ENCODE data around the gene ISG15.

Gene ISG15

GRCh38 chr1:1058921-1059493 is 45.7 kb downstream of the ISG15 start:
- no peak overlapping the region for H3K27ac ChIP-seq (ENCODE audit: low read depth, low read length)
- H3K27me3 ChIP-seq (ENCODE audit: control insufficient read depth, insufficient read depth, low read length): peaks cover 72% of the 10 kb centered on the region
- peak overlapping the region; percentile 50 for H3K9ac ChIP-seq (ENCODE audit: low read length)
- peaks cover 27% of the 10 kb centered on the region for H3K4me1 ChIP-seq (ENCODE audit: control insufficient read depth, insufficient read depth, low read length)
- peak overlapping the region; percentile 69 for H3K4me3 ChIP-seq (ENCODE audit: low read depth, low read length)
- peaks cover 19% of the 10 kb centered on the region for H3K36me3 ChIP-seq (ENCODE audit: control insufficient read depth, insufficient read depth, low read length)
- H3K9me3 ChIP-seq (ENCODE audit: control insufficient read depth, insufficient read depth, low read depth, low read length): no peaks in the 10 kb centered on the region

- no peak overlapping the region for H3K27ac ChIP-seq (ENCODE audit: low read depth, low read length)
- peaks cover 12% of the 10 kb centered on the region for H3K36me3 ChIP-seq (ENCODE audit: control insufficient read depth, insufficient read depth, low read length)
- peak overlapping the region; percentile 3 for H3K9ac ChIP-seq (ENCODE audit: low read length)
- H3K4me3 ChIP-seq (ENCODE audit: low read depth, low read length): peak overlapping the region; percentile 69
- H3K27me3 ChIP-seq (ENCODE audit: control insufficient read depth, insufficient read depth, low read length): peaks cover 78% of the 10 kb centered on the region
- no peaks in the 10 kb centered on the region for H3K9me3 ChIP-seq (ENCODE audit: control insufficient read depth, insufficient read depth, low read depth, low read length)
- H3K4me1 ChIP-seq (ENCODE audit: control insufficient read depth, insufficient read depth, low read length): peaks cover 32% of the 10 kb centered on the region
These were observed 46.4 kb downstream of the ISG15 start for GRCh38 chr1:1059494-1060280.

GRCh38 chr1:1060281-1061000 is 47.1 kb downstream of the ISG15 start:
- Histone ChIP-seq H3K4me1 (ENCODE audit: control insufficient read depth, insufficient read depth, low read length) (peaks cover 32% of the 10 kb centered on the region), H3K4me3 (ENCODE audit: low read depth, low read length) (peak overlapping the region; percentile 69), H3K27me3 (ENCODE audit: control insufficient read depth, insufficient read depth, low read length) (peaks cover 81% of the 10 kb centered on the region), H3K9ac (ENCODE audit: low read length) (no peak overlapping the region), H3K27ac (ENCODE audit: low read depth, low read length) (no peak overlapping the region), H3K9me3 (ENCODE audit: control insufficient read depth, insufficient read depth, low read depth, low read length) (no peaks in the 10 kb centered on the region), H3K36me3 (ENCODE audit: control insufficient read depth, insufficient read depth, low read length) (peaks cover 4% of the 10 kb centered on the region)

GRCh38 chr1:1061682-1062345 is 48.5 kb downstream of the ISG15 start:
- Histone ChIP-seq H3K9ac (ENCODE audit: low read length) (no peak overlapping the region), H3K36me3 (ENCODE audit: control insufficient read depth, insufficient read depth, low read length) (no peaks in the 10 kb centered on the region), H3K27ac (ENCODE audit: low read depth, low read length) (no peak overlapping the region), H3K27me3 (ENCODE audit: control insufficient read depth, insufficient read depth, low read length) (peaks cover 85% of the 10 kb centered on the region), H3K9me3 (ENCODE audit: control insufficient read depth, insufficient read depth, low read depth, low read length) (no peaks in the 10 kb centered on the region), H3K4me1 (ENCODE audit: control insufficient read depth, insufficient read depth, low read length) (peaks cover 32% of the 10 kb centered on the region), H3K4me3 (ENCODE audit: low read depth, low read length) (no peak overlapping the region)

- H3K36me3 ChIP-seq (ENCODE audit: control insufficient read depth, insufficient read depth, low read length): no peaks in the 10 kb centered on the region
- H3K27me3 ChIP-seq (ENCODE audit: control insufficient read depth, insufficient read depth, low read length): peaks cover 84% of the 10 kb centered on the region
- no peak overlapping the region for H3K27ac ChIP-seq (ENCODE audit: low read depth, low read length)
- no peak overlapping the region for H3K4me3 ChIP-seq (ENCODE audit: low read depth, low read length)
- no peak overlapping the region for H3K9ac ChIP-seq (ENCODE audit: low read length)
- peaks cover 32% of the 10 kb centered on the region for H3K4me1 ChIP-seq (ENCODE audit: control insufficient read depth, insufficient read depth, low read length)
- no peaks in the 10 kb centered on the region for H3K9me3 ChIP-seq (ENCODE audit: control insufficient read depth, insufficient read depth, low read depth, low read length)
These were observed 49.3 kb downstream of the ISG15 start for GRCh38 chr1:1062348-1063163.

- H3K36me3 ChIP-seq (ENCODE audit: control insufficient read depth, insufficient read depth, low read length): no peaks in the 10 kb centered on the region
- H3K9ac ChIP-seq (ENCODE audit: low read length): no peak overlapping the region
- no peak overlapping the region for H3K27ac ChIP-seq (ENCODE audit: low read depth, low read length)
- H3K27me3 ChIP-seq (ENCODE audit: control insufficient read depth, insufficient read depth, low read length): peaks cover 84% of the 10 kb centered on the region
- H3K4me3 ChIP-seq (ENCODE audit: low read depth, low read length): no peak overlapping the region
- H3K4me1 ChIP-seq (ENCODE audit: control insufficient read depth, insufficient read depth, low read length): peaks cover 30% of the 10 kb centered on the region
- H3K9me3 ChIP-seq (ENCODE audit: control insufficient read depth, insufficient read depth, low read depth, low read length): no peaks in the 10 kb centered on the region
These were observed 50.1 kb downstream of the ISG15 start for GRCh38 chr1:1063261-1063944.

Data from HUES6 (cell line).